T47D (cell line): ENCODE results near the gene KCNA10.
A peak's percentile ranks its signal among the peaks of the same experiment; 100 is the strongest.

Experiments
- DNase-seq, 2 experiments: peaks; one replicate each; pipeline versions ENCODE4 v3.0.0 to v3.0.0-alpha.2; 2011 to 2012; ENCODE audit warnings: low read depth in 1 of 2, low spot score in 1 of 2
- JUND ChIP-seq: IDR thresholded peaks from 2 replicates; pipeline ENCODE4 v1.6.1; 2012; ENCODE audit warnings: low read depth
- in situ Hi-C: cut with HindIII; loops from 2 replicates; pipeline ENCODE4 v1.10.0; 2016; ENCODE audit warnings: low sequenced_read_pairs, low pct_unique_long_range_greater_than_20kb

Gene KCNA10

GRCh38 chr1:110519125-110519810, at the start of gene KCNA10:
Gene KCNA10 (minus strand): TSS chr1:110519175. CDS start chr1:110518787, 388 bp downstream.
- in situ Hi-C loops, result no loop called here
- no peak for TF ChIP-seq JUND
- no peak for DNase-seq

GRCh38 chr1:110566836-110567235, 47.9 kb upstream of the KCNA10 start:
- DNase-seq, result no peak
- in situ Hi-C loops, result no loop called here
- TF ChIP-seq JUND, result no peak

GRCh38 chr1:110565565-110565964, 46.6 kb upstream of the KCNA10 start:
- in situ Hi-C loops, result no loop called here
- no peak for DNase-seq

GRCh38 chr1:110563089-110563488, 44.1 kb upstream of the KCNA10 start:
- no peak for DNase-seq
- no peak for TF ChIP-seq JUND
- in situ Hi-C loops, result no loop called here

More at GRCh38 chr1:110565565-110565964, 46.6 kb upstream of the KCNA10 start:
- TF ChIP-seq JUND, result no peak

- TF ChIP-seq JUND, result no peak
- DNase-seq, result no peak
- in situ Hi-C loops, result no loop called here
Observed at GRCh38 chr1:110561596-110561995, 42.6 kb upstream of the KCNA10 start.

GRCh38 chr1:110559157-110559556, 40.2 kb upstream of the KCNA10 start:
- no peak for TF ChIP-seq JUND
- DNase-seq, result no peak
- in situ Hi-C loops, result no loop called here

GRCh38 chr1:110557481-110557880, 38.5 kb upstream of the KCNA10 start:
- no peak for TF ChIP-seq JUND
- in situ Hi-C loops, result no loop called here

GRCh38 chr1:110556471-110556807, 37.5 kb upstream of the KCNA10 start:
- no peak for TF ChIP-seq JUND
- in situ Hi-C loops, result no loop called here
- no peak for DNase-seq

More at GRCh38 chr1:110557481-110557880, 38.5 kb upstream of the KCNA10 start:
- DNase-seq, result no peak

GRCh38 chr1:110555807-110556470, 37.0 kb upstream of the KCNA10 start:
- no peak for TF ChIP-seq JUND
- DNase-seq, result no peak
- in situ Hi-C loops, result no loop called here

GRCh38 chr1:110554871-110555801, 36.2 kb upstream of the KCNA10 start:
- TF ChIP-seq JUND, result no peak
- in situ Hi-C loops, result no loop called here
- DNase-seq, result no peak

GRCh38 chr1:110551278-110551809, 32.4 kb upstream of the KCNA10 start:
- no peak for TF ChIP-seq JUND
- in situ Hi-C loops, result no loop called here
- no peak for DNase-seq

- TF ChIP-seq JUND, result no peak
- in situ Hi-C loops, result no loop called here
- no peak for DNase-seq
Observed at GRCh38 chr1:110549831-110550230, 30.9 kb upstream of the KCNA10 start.

- TF ChIP-seq JUND, result no peak
- in situ Hi-C loops, result no loop called here
- DNase-seq, result peak; percentile 43 to 60
Observed at GRCh38 chr1:110548381-110548780, 29.4 kb upstream of the KCNA10 start.
